GM19043 (cell line): ENCODE results near the gene CNOT6L.

Source experiments
- ATAC-seq: cut with Tn5 transposase; IDR thresholded peaks from one replicate; pipeline ENCODE4 v1.9.1; 2021; ENCODE audit warnings: low read depth; ENCODE audit not compliant: unreplicated experiment

The CNOT6L gene

GRCh38 chr4:77820649-77821561, 1.7 kb upstream of the CNOT6L start:
- no peak for ATAC-seq

- peak; percentile 70 for ATAC-seq
These were observed 878 bp upstream of the CNOT6L start for GRCh38 chr4:77819843-77820648.

- ATAC-seq = peak; percentile 5
These were observed 255 bp upstream of the CNOT6L start for GRCh38 chr4:77819404-77819842.

GRCh38 chr4:77818073-77818601, 1.0 kb downstream of the CNOT6L start:
- peak; percentile 13 for ATAC-seq

- no peak for ATAC-seq
These were observed 1.7 kb downstream of the CNOT6L start for GRCh38 chr4:77817304-77818072.

- no peak for ATAC-seq
These were observed 2.6 kb downstream of the CNOT6L start for GRCh38 chr4:77816546-77816945.

- ATAC-seq = no peak
These were observed 3.5 kb downstream of the CNOT6L start for GRCh38 chr4:77815636-77816035.

GRCh38 chr4:77805840-77806239, 13.3 kb downstream of the CNOT6L start:
- no peak for ATAC-seq

- no peak for ATAC-seq
These were observed 14.7 kb downstream of the CNOT6L start for GRCh38 chr4:77804471-77804870.

- ATAC-seq = no peak
These were observed 16.8 kb downstream of the CNOT6L start for GRCh38 chr4:77802402-77802801.

GRCh38 chr4:77801260-77801608, 17.9 kb downstream of the CNOT6L start:
- no peak for ATAC-seq

GRCh38 chr4:77800483-77801259, 18.5 kb downstream of the CNOT6L start:
- ATAC-seq = no peak

- ATAC-seq = no peak
These were observed 19.1 kb downstream of the CNOT6L start for GRCh38 chr4:77800077-77800476.

GRCh38 chr4:77798385-77798784, 20.8 kb downstream of the CNOT6L start:
- no peak for ATAC-seq

- no peak for ATAC-seq
These were observed 21.9 kb downstream of the CNOT6L start for GRCh38 chr4:77797239-77797638.

GRCh38 chr4:77795326-77795725, 23.8 kb downstream of the CNOT6L start:
- ATAC-seq = no peak

- ATAC-seq = no peak
These were observed 29.0 kb downstream of the CNOT6L start for GRCh38 chr4:77790146-77790545.

- ATAC-seq = no peak
These were observed 30.2 kb downstream of the CNOT6L start for GRCh38 chr4:77788990-77789389.

- ATAC-seq = no peak
These were observed 31.2 kb downstream of the CNOT6L start for GRCh38 chr4:77787969-77788368.

GRCh38 chr4:77785669-77786068, 33.5 kb downstream of the CNOT6L start:
- ATAC-seq = no peak
